Measurements from ENCODE around the gene ZNRD2.

The ZNRD2 gene

GRCh38 chr11:65538915-65539743 lies 31.1 kb upstream of the ZNRD2 start:
- no peak for DNase-seq

DNA sequence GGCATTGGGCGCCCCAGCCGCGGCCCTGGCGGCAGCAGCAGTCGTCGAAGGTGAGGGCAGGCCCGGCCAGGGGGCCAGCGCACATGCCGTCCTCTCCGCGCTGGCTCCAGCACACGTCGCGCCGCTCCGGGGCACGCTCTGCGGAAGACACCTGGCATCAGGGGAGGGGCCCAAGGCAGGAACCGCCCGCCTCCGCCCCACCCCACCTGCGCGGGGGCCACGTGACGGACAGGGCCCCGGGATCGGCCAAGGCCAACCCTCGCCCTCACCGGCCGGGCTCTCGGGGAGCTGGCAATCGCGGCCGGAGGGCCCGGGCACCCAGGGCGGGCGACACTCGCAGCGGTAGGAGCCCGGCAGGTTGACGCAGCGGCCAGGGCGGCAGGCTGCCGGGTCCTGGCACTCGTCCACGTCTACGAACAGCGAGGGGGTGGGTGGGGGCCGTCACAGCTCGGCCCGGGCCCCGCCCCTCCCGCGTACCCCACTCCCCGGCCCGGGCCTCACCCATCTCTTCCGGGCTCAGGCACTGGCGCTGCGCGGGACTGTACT lies 30.5 kb upstream of the ZNRD2 start:
- DNase-seq, result no peak

DNA sequence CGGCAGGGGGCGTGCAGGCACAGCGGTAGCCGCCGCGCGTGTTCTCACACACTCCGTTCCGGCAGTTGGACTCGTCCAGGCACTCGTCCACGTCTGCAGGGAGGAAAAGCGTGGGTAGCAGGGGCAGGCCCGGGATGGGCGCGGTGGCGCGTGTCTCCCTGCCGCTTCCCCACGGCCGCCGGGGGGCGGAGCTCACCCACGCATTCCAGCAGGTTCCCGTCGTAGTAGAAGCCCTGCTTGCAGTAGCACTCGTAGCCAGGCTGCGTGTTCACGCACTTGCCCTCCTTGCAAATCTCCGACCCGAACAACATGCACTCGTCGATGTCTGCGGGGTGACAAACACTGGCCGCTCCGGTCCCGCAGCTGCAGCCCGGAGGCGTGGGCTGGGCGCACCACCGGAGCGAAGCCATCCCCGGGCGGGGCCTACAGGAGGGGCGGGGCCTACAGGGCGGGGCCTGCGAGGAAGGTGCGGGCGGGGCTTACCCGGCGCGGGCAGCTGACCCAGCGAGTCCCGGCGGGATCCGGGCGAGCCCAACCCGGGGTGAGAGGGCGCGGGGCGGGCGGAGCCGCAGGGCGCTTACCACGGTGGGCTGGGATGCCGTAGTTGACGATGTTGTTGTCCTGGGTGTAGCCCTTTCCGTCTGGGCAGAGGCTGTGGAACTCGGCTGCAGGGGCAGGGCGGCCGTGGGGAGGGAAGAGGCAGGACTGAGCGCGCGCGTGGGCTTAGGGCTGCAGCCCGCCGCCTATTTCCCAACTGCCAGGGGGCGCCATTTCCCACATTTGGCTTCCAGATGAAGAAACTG lies 29.8 kb upstream of the ZNRD2 start:
- DNase-seq, result peak; percentile 91 to 93

DNA sequence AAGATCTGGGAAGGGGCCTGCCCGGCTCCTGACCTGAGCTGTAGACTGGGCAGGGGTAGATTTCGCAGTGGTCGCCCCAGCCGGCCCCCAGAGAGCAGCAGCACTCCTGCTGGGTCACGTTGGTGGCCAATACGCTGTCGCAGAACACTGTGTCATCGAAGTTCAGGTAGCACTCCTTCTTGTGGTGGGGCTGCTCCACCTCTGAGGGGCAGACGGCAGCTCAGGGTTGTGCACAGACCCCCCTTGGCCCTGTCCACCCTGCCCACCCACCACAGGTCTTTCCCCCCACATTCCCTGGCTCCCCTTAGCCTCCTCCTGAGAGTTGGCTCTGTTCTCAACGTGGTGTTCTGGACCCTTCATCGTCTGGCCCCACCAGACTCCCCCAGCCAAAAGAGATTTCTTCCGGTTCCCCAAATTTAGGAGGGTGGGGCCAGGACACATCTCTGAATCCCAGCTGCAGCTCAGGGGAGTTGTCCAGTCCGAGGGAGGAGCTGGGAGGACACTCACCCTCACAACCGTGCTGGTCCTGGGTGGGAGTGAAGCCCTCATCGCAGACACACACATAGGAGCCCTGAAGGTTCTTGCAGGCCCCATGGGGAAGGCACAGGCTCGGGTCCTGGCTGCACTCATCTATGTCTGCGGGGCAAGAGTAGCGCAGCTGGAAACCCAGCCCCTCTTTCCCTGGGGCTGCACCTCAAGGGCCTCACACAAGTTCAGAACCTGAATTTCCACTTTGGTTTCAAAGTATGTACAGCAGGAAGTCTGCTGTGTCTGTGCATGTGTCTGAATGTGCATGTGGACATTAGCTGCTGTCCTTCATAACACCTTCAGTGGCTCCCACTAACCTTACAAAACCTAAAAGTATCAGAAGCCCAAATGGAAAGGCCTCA lies 28.9 kb upstream of the ZNRD2 start:
- no peak for DNase-seq

GRCh38 chr11:65542738-65543390 lies 27.4 kb upstream of the ZNRD2 start:
- no peak for DNase-seq

DNA sequence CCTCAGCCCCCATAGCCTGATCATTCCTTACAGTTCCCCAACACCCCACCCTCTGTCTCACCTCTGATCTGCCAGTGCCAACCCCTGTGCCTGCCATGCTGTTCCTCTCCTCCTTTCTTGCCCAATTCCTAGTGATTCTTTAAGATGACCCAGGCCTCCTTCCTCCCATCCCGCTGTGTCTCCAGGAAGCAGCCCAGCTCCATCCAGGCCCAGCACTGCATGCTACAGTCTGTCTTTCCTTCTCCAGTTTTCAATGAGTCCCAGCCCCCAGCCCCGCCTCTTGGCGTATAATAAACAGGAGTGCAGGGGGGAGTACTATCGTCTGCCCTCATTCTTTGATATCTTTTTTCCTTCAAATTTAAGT lies 24.4 kb upstream of the ZNRD2 start:
- DNase-seq, result no peak

DNA sequence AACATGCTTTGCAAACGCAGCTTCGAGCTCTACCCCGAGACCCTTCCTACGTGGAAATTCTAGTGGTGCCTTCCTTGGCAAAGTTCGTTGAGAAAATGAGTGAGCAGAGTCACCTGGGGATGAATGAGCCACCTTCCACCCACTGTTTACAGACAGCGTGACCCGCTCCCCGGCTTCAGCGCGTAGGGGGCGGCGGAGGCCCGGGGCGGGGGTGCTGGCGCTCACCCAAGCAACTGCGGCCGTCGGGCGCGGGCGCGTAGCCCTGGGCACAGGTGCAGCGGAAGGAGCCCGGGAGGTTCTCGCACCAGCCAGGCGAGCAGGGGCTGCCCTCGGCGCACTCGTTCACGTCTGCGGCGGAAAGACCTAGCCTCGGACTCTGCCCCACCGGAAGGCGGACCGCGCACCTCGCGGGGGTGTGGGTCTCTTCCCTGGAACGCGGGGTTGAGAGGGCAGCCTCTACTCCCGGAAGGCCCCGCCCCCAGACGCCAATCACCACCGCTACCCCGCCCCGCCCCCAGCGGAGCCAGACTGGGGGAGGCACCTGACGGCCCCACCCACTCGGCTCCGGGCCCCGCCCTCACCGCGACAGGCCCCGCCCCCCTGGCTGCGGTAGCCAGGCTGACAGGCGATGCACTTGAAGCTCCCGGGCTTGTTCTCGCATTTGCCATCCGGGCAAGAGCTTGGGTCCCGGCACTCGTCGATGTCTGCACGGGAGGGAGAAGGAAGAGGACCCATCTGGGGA lies 23.9 kb upstream of the ZNRD2 start:
- DNase-seq, result peak; percentile 98 to 99

DNA sequence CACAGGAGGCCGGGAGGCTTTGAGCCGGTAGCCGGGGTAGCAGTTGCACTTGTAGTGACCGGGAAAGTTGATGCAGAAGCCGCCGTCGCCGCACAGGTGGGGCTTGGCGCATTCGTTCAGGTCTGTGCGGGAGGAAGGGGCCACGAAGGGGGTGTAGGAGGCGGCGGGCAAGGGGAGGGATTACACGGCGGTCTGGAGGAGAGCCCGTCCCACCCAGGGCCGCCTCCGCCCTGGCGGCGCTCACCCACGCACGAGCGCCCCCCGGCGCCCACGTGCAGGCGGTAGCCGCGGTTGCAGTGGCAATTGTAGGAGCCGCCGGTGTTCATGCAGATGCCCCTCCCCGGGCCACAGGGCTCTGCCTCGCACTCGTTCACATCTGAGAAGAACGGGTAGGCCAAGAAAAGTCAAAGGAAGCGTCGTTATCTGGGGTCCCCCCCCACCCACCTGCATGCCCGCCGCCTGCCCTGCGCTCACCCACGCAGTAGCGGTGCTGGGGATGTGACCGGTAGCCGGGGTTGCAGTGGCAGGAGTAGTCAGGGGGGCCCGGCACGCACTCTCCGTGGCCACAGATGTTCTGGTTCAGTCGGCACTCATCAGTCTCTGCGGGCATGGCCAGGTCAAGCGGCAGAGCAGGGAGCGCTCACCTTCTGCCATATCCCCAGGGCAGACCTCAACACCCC lies 22.7 kb upstream of the ZNRD2 start:
- peak in 1 of 2 experiments; percentile 43 for DNase-seq

DNA sequence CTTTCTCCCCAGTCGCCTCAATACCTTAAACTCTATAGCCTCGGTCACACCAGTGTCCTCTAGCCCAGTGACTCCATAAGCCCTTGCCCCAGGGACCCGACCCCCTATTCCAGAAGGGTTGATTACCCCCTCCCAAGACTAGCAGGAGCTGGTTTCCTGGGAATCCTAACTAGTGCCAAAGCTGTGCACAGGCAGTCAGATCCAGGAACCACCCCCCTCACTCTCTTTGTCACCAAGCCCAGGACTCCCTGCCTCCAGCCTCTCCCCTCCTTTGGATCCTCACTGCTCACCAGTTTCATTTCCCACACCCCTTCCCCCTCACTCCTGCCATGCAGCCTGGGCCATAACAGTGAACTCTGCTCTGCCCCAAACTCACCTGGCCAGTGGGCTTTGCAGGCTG lies 21.9 kb upstream of the ZNRD2 start:
- no peak for DNase-seq

- no peak for DNase-seq
These were observed 21.2 kb upstream of the ZNRD2 start for GRCh38 chr11:65549096-65549495.

GRCh38 chr11:65551572-65552387 lies 18.5 kb upstream of the ZNRD2 start:
- DNase-seq, result peak; percentile 79 to 81

- DNase-seq, result peak in 1 of 2 experiments; percentile 29
These were observed 17.8 kb upstream of the ZNRD2 start for GRCh38 chr11:65552388-65552951.

DNA sequence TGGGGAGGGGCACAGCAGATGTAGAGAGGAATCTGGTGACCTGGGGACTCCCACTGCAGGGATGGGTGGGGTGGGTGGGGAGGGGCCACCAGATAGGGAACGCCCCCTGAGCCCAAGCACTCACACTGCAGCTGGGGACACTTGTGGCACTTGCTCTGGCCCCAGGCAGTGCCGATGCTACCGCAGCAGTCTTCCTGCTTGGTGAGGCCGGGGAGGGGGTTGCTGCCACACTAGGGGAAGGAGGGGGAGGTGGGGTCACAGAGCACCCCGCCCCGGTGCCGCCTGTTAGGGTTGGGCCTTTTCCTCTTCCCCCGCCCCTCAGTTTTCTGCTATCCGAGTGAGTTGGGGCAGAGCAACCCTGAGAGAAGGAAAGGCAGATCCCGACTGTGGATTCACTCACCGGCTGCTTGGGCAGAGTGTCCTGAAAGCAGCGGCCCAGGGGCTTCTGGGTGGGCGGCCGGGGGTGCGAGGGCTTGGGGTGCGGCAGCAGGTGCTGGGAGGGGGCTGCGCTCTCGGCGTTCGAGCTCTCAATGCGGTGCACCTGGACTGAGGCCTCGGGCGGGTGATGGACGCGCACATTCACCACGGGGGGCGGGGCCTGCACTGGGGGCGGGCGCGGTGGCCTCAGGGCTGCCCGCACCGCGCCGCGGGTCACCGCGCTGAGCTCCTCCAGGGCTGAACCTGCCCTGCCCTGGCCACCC lies 16.8 kb upstream of the ZNRD2 start:
- DNase-seq, result peak; percentile 79 to 82

GRCh38 chr11:65554057-65554818 lies 16.0 kb upstream of the ZNRD2 start:
- DNase-seq, result no peak

DNA sequence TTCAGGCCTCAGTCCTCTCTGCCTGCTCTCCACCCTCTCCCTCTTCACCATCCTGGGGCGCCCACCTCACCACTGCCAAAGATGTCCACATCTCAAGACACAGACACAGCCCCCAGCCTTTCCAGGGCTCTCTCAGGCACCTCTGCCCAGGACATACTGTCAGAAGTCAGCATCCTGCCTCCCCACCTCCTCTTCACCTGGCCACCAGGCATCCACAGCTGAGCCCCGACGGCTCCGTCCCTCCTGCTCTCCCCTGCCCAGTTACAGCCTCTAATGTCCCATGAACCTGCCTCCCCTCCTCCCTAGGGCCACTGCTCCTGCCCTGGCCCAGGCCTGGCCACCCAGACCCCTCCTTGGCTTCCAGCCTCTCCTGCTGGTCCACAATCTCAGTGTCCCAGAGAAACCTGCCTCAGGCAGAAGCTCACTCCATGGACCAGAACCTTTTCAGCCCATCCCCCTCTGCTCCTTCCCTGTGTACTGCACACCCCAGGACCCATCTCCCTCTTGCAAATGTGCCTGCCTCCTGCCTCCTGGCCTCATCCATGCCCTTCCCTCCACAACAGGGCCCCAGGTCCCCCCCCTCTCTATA lies 15.3 kb upstream of the ZNRD2 start:
- DNase-seq, result no peak

DNA sequence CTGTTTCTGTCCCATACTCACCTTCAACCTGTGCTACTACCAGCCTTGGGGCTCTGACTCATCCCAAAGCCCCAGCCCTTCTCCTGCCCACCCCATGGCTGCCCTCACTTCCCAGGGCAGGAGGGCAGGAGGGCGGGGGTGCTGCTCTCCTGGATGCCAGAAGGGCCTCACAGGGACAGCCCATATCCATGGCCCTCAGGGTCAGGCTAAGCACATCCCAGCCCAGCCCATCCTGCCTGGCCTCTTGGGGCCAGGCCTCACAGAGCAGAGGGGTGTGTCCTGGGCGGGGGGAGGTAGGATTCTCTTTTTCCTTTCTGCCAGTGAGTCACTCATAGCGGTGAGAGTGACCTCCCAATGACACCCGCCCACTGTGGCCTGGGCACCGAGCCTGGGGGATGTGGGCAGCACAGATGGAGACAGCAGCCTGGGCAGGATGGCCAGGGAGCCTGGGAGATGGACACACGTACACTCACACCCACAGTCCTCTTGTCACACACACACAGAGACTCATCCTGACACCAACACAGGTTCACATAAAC lies 14.5 kb upstream of the ZNRD2 start:
- DNase-seq, result peak; percentile 61 to 63

GRCh38 chr11:65556470-65557279 lies 13.6 kb upstream of the ZNRD2 start:
- DNase-seq, result peak; percentile 50 to 52
